ENCODE results near the gene RAB6B. TPM values are rescaled to one million over a fixed set of nuclear protein-coding genes. Genes with fewer than 3 reads are reported as not detected.
A peak's percentile ranks its signal among the peaks of the same experiment; 100 is the strongest.

RAB6B gene
- total RNA-seq, 1 donor, result 0.72 TPM

- H3K9me3 ChIP-seq (ENCODE audit: low read depth, low read length), result no peaks in the 10 kb centered on the region
- peak; percentile 79 for DNase-seq (ENCODE audit: insufficient read length, low spot score, missing footprints)
- H3K4me1 ChIP-seq (ENCODE audit: insufficient read depth, low read length), result peaks cover 16% of the 10 kb centered on the region
- H3K4me2 ChIP-seq (ENCODE audit: insufficient read depth, low read length), result peak overlapping the region; percentile 77
- H2AFZ ChIP-seq (ENCODE audit: low read length), result peak overlapping the region; percentile 88
- H3K27ac ChIP-seq (ENCODE audit: low read depth, low read length), result no peak overlapping the region
- peak overlapping the region; percentile 73 for H3K4me3 ChIP-seq (ENCODE audit: insufficient read depth, low read length)
- no peaks in the 10 kb centered on the region for H3K36me3 ChIP-seq (ENCODE audit: insufficient read depth, low read length)
- TF ChIP-seq CTCF (IDR thresholded peaks at IDR 0.05; ENCODE audit: extremely low read depth, low read depth, low read length), result peak; percentile 15
- peaks cover 8% of the 10 kb centered on the region for H3K27me3 ChIP-seq (ENCODE audit: insufficient read depth, low read length)
- no peaks in the 10 kb centered on the region for H4K20me1 ChIP-seq (ENCODE audit: insufficient read depth, low read length)
- no peaks in the 10 kb centered on the region for H3K79me2 ChIP-seq (ENCODE audit: insufficient read depth, low read length)
Observed at GRCh38 chr3:133926736-133927539, 31.3 kb upstream of the RAB6B start.

- no peak overlapping the region for H3K4me3 ChIP-seq (ENCODE audit: insufficient read depth, low read length)
- DNase-seq (ENCODE audit: insufficient read length, low spot score, missing footprints), result peak; percentile 79
- no peak for TF ChIP-seq CTCF (IDR thresholded peaks at IDR 0.05; ENCODE audit: extremely low read depth, low read depth, low read length)
- peaks cover 16% of the 10 kb centered on the region for H3K4me1 ChIP-seq (ENCODE audit: insufficient read depth, low read length)
- H3K27me3 ChIP-seq (ENCODE audit: insufficient read depth, low read length), result peaks cover 8% of the 10 kb centered on the region
- H3K36me3 ChIP-seq (ENCODE audit: insufficient read depth, low read length), result no peaks in the 10 kb centered on the region
- no peak overlapping the region for H3K27ac ChIP-seq (ENCODE audit: low read depth, low read length)
- H4K20me1 ChIP-seq (ENCODE audit: insufficient read depth, low read length), result no peaks in the 10 kb centered on the region
- no peaks in the 10 kb centered on the region for H3K79me2 ChIP-seq (ENCODE audit: insufficient read depth, low read length)
- H3K4me2 ChIP-seq (ENCODE audit: insufficient read depth, low read length), result no peak overlapping the region
- H2AFZ ChIP-seq (ENCODE audit: low read length), result no peak overlapping the region
- H3K9me3 ChIP-seq (ENCODE audit: low read depth, low read length), result no peaks in the 10 kb centered on the region
Observed at GRCh38 chr3:133925960-133926735, 30.5 kb upstream of the RAB6B start.

GRCh38 chr3:133924041-133924440 is 28.4 kb upstream of the RAB6B start:
- Histone ChIP-seq H3K9me3 (ENCODE audit: low read depth, low read length) (no peaks in the 10 kb centered on the region), H3K27me3 (ENCODE audit: insufficient read depth, low read length) (peaks cover 16% of the 10 kb centered on the region), H3K79me2 (ENCODE audit: insufficient read depth, low read length) (no peaks in the 10 kb centered on the region), H3K4me2 (ENCODE audit: insufficient read depth, low read length) (no peak overlapping the region), H2AFZ (ENCODE audit: low read length) (no peak overlapping the region), H4K20me1 (ENCODE audit: insufficient read depth, low read length) (no peaks in the 10 kb centered on the region), H3K27ac (ENCODE audit: low read depth, low read length) (no peak overlapping the region), H3K4me1 (ENCODE audit: insufficient read depth, low read length) (peaks cover 16% of the 10 kb centered on the region), H3K36me3 (ENCODE audit: insufficient read depth, low read length) (no peaks in the 10 kb centered on the region), H3K4me3 (ENCODE audit: insufficient read depth, low read length) (no peak overlapping the region)
- DNase-seq (ENCODE audit: insufficient read length, low spot score, missing footprints), result peak; percentile 90
- no peak for TF ChIP-seq CTCF (IDR thresholded peaks at IDR 0.05; ENCODE audit: extremely low read depth, low read depth, low read length)

- no peak overlapping the region for H3K4me3 ChIP-seq (ENCODE audit: insufficient read depth, low read length)
- H4K20me1 ChIP-seq (ENCODE audit: insufficient read depth, low read length), result no peaks in the 10 kb centered on the region
- no peaks in the 10 kb centered on the region for H3K79me2 ChIP-seq (ENCODE audit: insufficient read depth, low read length)
- no peak for TF ChIP-seq CTCF (IDR thresholded peaks at IDR 0.05; ENCODE audit: extremely low read depth, low read depth, low read length)
- peaks cover 8% of the 10 kb centered on the region for H3K4me1 ChIP-seq (ENCODE audit: insufficient read depth, low read length)
- H3K36me3 ChIP-seq (ENCODE audit: insufficient read depth, low read length), result no peaks in the 10 kb centered on the region
- peaks cover 7% of the 10 kb centered on the region for H3K27me3 ChIP-seq (ENCODE audit: insufficient read depth, low read length)
- H3K4me2 ChIP-seq (ENCODE audit: insufficient read depth, low read length), result no peak overlapping the region
- H3K9me3 ChIP-seq (ENCODE audit: low read depth, low read length), result no peaks in the 10 kb centered on the region
- H2AFZ ChIP-seq (ENCODE audit: low read length), result no peak overlapping the region
- H3K27ac ChIP-seq (ENCODE audit: low read depth, low read length), result no peak overlapping the region
- no peak for DNase-seq (ENCODE audit: insufficient read length, low spot score, missing footprints)
Observed at GRCh38 chr3:133921592-133921991, 25.9 kb upstream of the RAB6B start.

All from osteoblast (primary cell).